ENCODE data around the gene TMEM132E. TPM values are rescaled to one million over a fixed set of nuclear protein-coding genes. Genes with fewer than 3 reads are reported as not detected.

Gene TMEM132E
- total and polyA plus RNA-seq, 10 of the 15 experiments (the other 5 are each of a cell fraction or from before 2014, with no cell fraction given) = not detected

GRCh38 chr17:34622862-34623623 lies 43.7 kb downstream of the TMEM132E start:
- DNase-seq (ENCODE audit: low read depth, low spot score) (no peak), ATAC-seq (no peak), FAIRE-seq (no peak)
- Histone ChIP-seq H3K36me3 (ENCODE audit: control insufficient read depth in 2 of 2, insufficient read depth in 2 of 2, low read length in 1 of 2) (no peaks in the 10 kb centered on the region), H3K4me3 (no peak overlapping the region), H2AFZ (ENCODE audit: control insufficient read depth, low read depth, low read length) (no peak overlapping the region), H3K4me2 (ENCODE audit: control insufficient read depth, insufficient read depth) (no peak overlapping the region), H3K27me3 (replicated peaks in 1 of 2; ENCODE audit: control insufficient read depth in 2 of 2, insufficient read depth in 2 of 2, low read length in 1 of 2) (peaks cover 3 to 15% of the 10 kb centered on the region in 2 experiments), H3K4me1 (ENCODE audit: control insufficient read depth, insufficient read depth, low read length) (no peaks in the 10 kb centered on the region), H3K9ac (ENCODE audit: control insufficient read depth, insufficient read depth, low read length) (no peak overlapping the region), H3K27ac (ENCODE audit: control insufficient read depth, insufficient read depth) (no peak overlapping the region), H3K79me2 (ENCODE audit: control insufficient read depth, insufficient read depth, low read length) (no peaks in the 10 kb centered on the region), H3K9me3 (replicated peaks; ENCODE audit: control insufficient read depth, insufficient read depth, low read length) (no peaks in the 10 kb centered on the region), H4K20me1 (ENCODE audit: control insufficient read depth, insufficient read depth) (no peaks in the 10 kb centered on the region)
- BruUV-seq (replicated peaks) = no TSS peak
- ChIA-PET CTCF (no interaction called here), POLR2A (no interaction called here), RAD21 (ENCODE audit: unreplicated experiment) (no interaction called here), SMC1A (ENCODE audit: uncharacterized antibody, unreplicated experiment) (no interaction called here)
- TF ChIP-seq PBX3 (IDR thresholded peaks at IDR 0.05; ENCODE audit: insufficient replicate concordance, low read depth, low read length) = no peak
- no peak for TF ChIP-seq ZNF687 (IDR thresholded peaks at IDR 0.05)
- no peak for TF ChIP-seq RCOR1 (conservative IDR thresholded peaks at IDR 0.05; ENCODE audit: low read depth, low read length)
- TF ChIP-seq RELB (IDR thresholded peaks at IDR 0.05; ENCODE audit: low read depth) = no peak
- 28% methylated on average over 10 of the region's 10 CpGs for WGBS (ENCODE audit: insufficient coverage, insufficient replicate concordance, low lambda C conversion rate, missing lambda C conversion rate)
- intact Hi-C loops (cut with micrococcal nuclease; ENCODE audit: unreplicated experiment) = no loop called here
- in situ Hi-C loops (cut with MboI) = no loop called here

Data from GM12878 (cell line).